Ishikawa (cell line): Measurements from ENCODE around the gene MAPRE3.

ENCODE experiments used
- FOXM1 ChIP-seq: IDR thresholded peaks from 2 replicates; pipeline ENCODE4 v1.6.1; 2012; ENCODE audit warnings: low read depth, borderline replicate concordance
- RAD21 ChIP-seq: IDR thresholded peaks from 2 replicates; pipeline ENCODE4 v1.6.1; 2012; ENCODE audit warnings: low read depth
- REST ChIP-seq: IDR thresholded peaks from 2 replicates; pipeline ENCODE4 v1.6.1; 2012; ENCODE audit warnings: low read depth, mild to moderate bottlenecking

GRCh38 chr2:26942543-26943295 is 27.7 kb upstream of the MAPRE3 start:
- TF ChIP-seq RAD21 (peak; percentile 85), REST (no peak), FOXM1 (no peak)
